DOHH2 (cell line): ENCODE measurements around the gene ATP11A.

ENCODE experiments used
- H3F3A ChIP-seq: fragments of 200-600 bp; sonication (generic), shearing (Covaris generic); 2 replicates; pipeline ENCODE4 v1.6.0; 2016; ENCODE audit warnings: antibody characterized with exemption, mild to moderate bottlenecking; ENCODE audit not compliant: control insufficient read depth, insufficient read depth
- H3K27ac ChIP-seq: fragments of 200-600 bp; sonication (generic); 2 replicates; pipeline ENCODE4 v1.5.1; 2014; ENCODE audit warnings: low read depth, mild to moderate bottlenecking, low read length, moderate library complexity
- H3K27me3 ChIP-seq: fragments of 200-600 bp; sonication (generic); 2 replicates; pipeline ENCODE4 v1.6.1; 2014; ENCODE audit warnings: mild to moderate bottlenecking, low read length, mixed read lengths; ENCODE audit not compliant: control insufficient read depth
- H3K36me3 ChIP-seq: fragments of 200-600 bp; sonication (generic); 2 replicates; pipeline ENCODE4 v1.6.1; 2014; ENCODE audit warnings: mild to moderate bottlenecking, low read length, moderate library complexity, mixed read lengths; ENCODE audit not compliant: control insufficient read depth
- H3K4me1 ChIP-seq: fragments of 200-600 bp; sonication (generic); 2 replicates; pipeline ENCODE4 v1.6.1; 2014; ENCODE audit warnings: mild to moderate bottlenecking, low read length, mixed read lengths; ENCODE audit not compliant: control insufficient read depth
- H3K4me2 ChIP-seq: fragments of 200-600 bp; sonication (generic); 2 replicates; pipeline ENCODE4 v1.6.0; 2014; ENCODE audit warnings: mild to moderate bottlenecking, low read length, moderate library complexity
- H3K4me3 ChIP-seq: fragments of 200-600 bp; sonication (generic); 2 replicates; pipeline ENCODE4 v1.5.1; 2014; ENCODE audit warnings: mild to moderate bottlenecking, low read length, mixed read lengths
- H3K79me2 ChIP-seq: fragments of 200-600 bp; sonication (generic); 2 replicates; pipeline ENCODE4 v1.6.1; 2014; ENCODE audit warnings: mild to moderate bottlenecking, low read length, mixed read lengths; ENCODE audit not compliant: control insufficient read depth
- H3K9me2 ChIP-seq: fragments of 200-600 bp; sonication (generic); replicated peaks from 2 replicates; pipeline ENCODE4 v1.6.1; 2014; ENCODE audit warnings: mild to moderate bottlenecking, low read length, mixed read lengths; ENCODE audit not compliant: control insufficient read depth
- H3K9me3 ChIP-seq: fragments of 200-600 bp; sonication (generic); 2 replicates; pipeline ENCODE4 v1.6.1; 2014; ENCODE audit warnings: antibody characterized with exemption, low read length, mixed read lengths; ENCODE audit not compliant: control insufficient read depth, insufficient read depth
- H4K20me1 ChIP-seq: fragments of 200-600 bp; sonication (generic); 2 replicates; pipeline ENCODE4 v1.6.0; 2014; ENCODE audit warnings: low read depth, mild to moderate bottlenecking, antibody characterized with exemption, low read length, moderate library complexity; ENCODE audit not compliant: control insufficient read depth, insufficient read depth
- EZH2phosphoT487 ChIP-seq: fragments of 200-600 bp; sonication (generic); IDR thresholded peaks from 2 replicates; pipeline ENCODE4 v1.6.1; 2017; ENCODE audit warnings: borderline replicate concordance, mild to moderate bottlenecking, antibody characterized with exemption, low read length, moderate library complexity, mixed read lengths
- TF ChIP-seq, protein P1 (sequence below): fragments of 200-600 bp; sonication (generic); IDR thresholded peaks from one replicate; pipeline ENCODE4 v1.5.1; 2014; ENCODE audit warnings: antibody characterized with exemption, mild to moderate bottlenecking, low read depth, low read length; ENCODE audit not compliant: poor library complexity, severe bottlenecking

The ATP11A gene

DNA sequence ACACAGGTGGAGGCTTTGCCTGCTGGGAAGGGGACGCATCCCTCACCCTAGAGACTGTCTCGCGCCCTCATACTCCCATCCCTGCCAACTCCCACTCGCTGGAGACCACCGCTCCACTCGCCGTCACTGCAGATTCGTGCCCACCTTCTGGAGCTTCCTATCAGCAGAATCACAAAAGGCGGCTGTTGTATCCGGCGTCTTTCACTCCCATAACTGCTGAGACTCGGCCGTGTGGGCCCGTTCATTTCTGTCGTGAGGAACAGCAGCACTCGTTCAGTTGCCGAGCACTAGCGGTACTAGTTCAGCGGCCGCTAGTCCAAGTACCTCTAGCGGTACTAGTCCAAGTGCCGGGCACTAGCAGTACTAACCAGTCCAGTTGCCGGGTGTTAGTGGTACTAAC lies 154.6 kb downstream of the ATP11A start:
- H3K36me3 ChIP-seq, result peaks cover 4% of the 10 kb centered on the region; the same call in 1 of the 2 replicates
- H4K20me1 ChIP-seq, result no peaks in the 10 kb centered on the region
- TF ChIP-seq, protein P1, sequence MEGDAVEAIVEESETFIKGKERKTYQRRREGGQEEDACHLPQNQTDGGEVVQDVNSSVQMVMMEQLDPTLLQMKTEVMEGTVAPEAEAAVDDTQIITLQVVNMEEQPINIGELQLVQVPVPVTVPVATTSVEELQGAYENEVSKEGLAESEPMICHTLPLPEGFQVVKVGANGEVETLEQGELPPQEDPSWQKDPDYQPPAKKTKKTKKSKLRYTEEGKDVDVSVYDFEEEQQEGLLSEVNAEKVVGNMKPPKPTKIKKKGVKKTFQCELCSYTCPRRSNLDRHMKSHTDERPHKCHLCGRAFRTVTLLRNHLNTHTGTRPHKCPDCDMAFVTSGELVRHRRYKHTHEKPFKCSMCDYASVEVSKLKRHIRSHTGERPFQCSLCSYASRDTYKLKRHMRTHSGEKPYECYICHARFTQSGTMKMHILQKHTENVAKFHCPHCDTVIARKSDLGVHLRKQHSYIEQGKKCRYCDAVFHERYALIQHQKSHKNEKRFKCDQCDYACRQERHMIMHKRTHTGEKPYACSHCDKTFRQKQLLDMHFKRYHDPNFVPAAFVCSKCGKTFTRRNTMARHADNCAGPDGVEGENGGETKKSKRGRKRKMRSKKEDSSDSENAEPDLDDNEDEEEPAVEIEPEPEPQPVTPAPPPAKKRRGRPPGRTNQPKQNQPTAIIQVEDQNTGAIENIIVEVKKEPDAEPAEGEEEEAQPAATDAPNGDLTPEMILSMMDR, result no peak
- TF ChIP-seq EZH2phosphoT487, result no peak

DNA sequence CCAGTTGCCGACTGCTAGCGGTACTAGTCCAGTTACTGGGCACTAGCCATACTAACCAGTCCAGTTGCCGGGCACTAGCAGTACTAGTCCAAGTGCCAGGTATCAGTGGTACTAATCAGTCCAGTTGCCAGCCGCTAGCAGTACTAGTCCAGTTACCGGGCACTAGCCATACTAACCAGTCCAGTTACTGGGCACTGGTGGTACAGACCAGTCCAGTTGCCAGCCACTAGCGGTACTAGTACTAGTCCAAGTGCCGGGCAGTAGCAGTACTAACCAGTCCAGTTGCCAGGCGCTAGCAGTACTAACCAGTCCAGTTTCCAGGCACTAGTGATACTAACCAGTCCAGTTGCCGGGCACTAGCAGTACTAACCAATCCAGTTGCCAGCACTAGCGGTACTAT lies 155.0 kb downstream of the ATP11A start:
- Histone ChIP-seq H3K9me2 (no peaks in the 10 kb centered on the region), H3K4me1 (peaks cover 10% of the 10 kb centered on the region), H3K4me3 (no peak overlapping the region), H4K20me1 (no peaks in the 10 kb centered on the region), H3K27ac (no peak overlapping the region), H3K9me3 (no peaks in the 10 kb centered on the region), H3K79me2 (no peaks in the 10 kb centered on the region), H3K36me3 (peaks cover 4% of the 10 kb centered on the region; the same call in 1 of the 2 replicates), H3K4me2 (no peak overlapping the region), H3F3A (no peaks in the 10 kb centered on the region), H3K27me3 (no peaks in the 10 kb centered on the region)
- TF ChIP-seq, protein P1, result no peak
- no peak for TF ChIP-seq EZH2phosphoT487

More for the DNA sequence above, 154.6 kb downstream of the ATP11A start:
- Histone ChIP-seq H3K4me2 (no peak overlapping the region), H3K4me1 (peaks cover 5% of the 10 kb centered on the region), H3K27ac (no peak overlapping the region), H3F3A (no peaks in the 10 kb centered on the region), H3K79me2 (no peaks in the 10 kb centered on the region), H3K9me3 (no peaks in the 10 kb centered on the region), H3K9me2 (no peaks in the 10 kb centered on the region), H3K27me3 (no peaks in the 10 kb centered on the region), H3K4me3 (no peak overlapping the region)

DNA sequence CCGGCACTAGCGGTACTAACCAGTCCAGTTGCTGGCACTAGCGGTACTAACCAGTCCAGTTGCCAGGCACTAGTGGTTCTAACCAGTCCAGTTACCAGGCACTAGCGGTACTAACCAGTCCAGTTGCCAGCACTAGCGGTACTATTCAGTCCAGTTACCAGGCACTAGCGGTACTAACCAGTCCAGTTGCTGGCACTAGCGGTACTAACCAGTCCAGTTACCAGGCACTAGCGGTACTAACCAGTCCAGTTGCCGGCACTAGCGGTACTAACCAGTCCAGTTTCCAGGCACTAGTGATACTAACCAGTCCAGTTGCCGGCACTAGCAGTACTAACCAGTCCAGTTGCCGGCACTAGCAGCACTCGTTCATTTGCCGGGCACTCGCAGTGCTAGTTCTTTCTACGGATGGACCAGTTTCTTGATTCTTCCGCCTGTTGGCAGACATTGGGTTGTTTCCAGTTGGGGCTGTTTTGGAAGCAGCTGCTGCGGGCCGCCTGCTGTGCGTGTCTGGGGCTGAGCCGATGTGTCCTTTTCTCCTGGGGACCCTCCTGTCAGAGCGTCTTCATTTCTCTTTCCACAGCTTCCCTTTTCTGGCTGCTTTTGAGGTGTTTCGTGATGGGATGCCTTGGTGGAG lies 155.8 kb downstream of the ATP11A start:
- H3K4me2 ChIP-seq, result no peak overlapping the region
- H3K9me3 ChIP-seq, result no peaks in the 10 kb centered on the region
- H3K36me3 ChIP-seq, result peaks cover 4% of the 10 kb centered on the region; the same call in 1 of the 2 replicates
- H3K27ac ChIP-seq, result no peak overlapping the region
- H3K4me3 ChIP-seq, result no peak overlapping the region
- H3F3A ChIP-seq, result no peaks in the 10 kb centered on the region
- peaks cover 11% of the 10 kb centered on the region for H3K4me1 ChIP-seq
- no peaks in the 10 kb centered on the region for H4K20me1 ChIP-seq
- no peaks in the 10 kb centered on the region for H3K79me2 ChIP-seq
- no peaks in the 10 kb centered on the region for H3K27me3 ChIP-seq
- no peaks in the 10 kb centered on the region for H3K9me2 ChIP-seq
- no peak for TF ChIP-seq EZH2phosphoT487

DNA sequence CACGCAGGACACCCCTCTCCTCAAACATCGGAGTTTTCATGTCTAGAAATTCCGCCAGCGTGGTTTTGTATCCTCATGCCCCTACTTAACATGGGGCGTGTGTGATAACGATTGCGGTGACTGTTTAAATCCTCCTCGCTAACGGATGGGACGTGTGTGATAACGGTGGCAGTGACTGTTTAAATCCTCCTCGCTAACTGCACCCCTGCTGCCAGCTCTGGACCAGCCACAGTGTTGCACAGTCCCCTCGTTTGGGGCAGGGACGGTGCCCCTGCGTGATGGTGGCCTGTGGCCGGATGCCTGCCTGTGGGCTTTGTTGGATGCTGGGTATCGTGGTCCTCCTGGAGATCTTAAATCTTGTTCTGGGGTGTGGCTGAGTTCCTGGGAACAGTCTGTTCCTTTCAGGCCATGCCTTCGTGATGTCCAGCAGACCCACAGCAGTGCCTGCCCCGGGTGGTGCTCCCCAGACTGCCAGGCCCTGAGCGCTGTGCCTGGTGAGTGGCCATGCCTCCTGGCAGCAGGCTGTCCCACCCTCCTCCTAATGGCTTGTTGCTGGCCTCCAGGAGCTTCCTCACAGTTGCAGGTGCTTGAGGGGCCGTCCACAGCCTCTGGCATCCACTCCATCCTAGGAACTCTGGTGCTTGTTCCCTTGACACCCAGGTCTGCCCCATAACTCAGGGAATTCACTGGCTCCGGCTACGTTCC lies 156.7 kb downstream of the ATP11A start:
- no peaks in the 10 kb centered on the region for H3K27me3 ChIP-seq
- H3K4me1 ChIP-seq, result peaks cover 11% of the 10 kb centered on the region
- no peak overlapping the region for H3K4me3 ChIP-seq
- no peak overlapping the region for H3K4me2 ChIP-seq
- no peak overlapping the region for H3K27ac ChIP-seq
- TF ChIP-seq EZH2phosphoT487, result no peak
- TF ChIP-seq, protein P1, result no peak
- H3K36me3 ChIP-seq, result peaks cover 4% of the 10 kb centered on the region; the same call in 1 of the 2 replicates
- H3K79me2 ChIP-seq, result no peaks in the 10 kb centered on the region
- no peaks in the 10 kb centered on the region for H4K20me1 ChIP-seq
- H3F3A ChIP-seq, result no peaks in the 10 kb centered on the region
- H3K9me2 ChIP-seq, result no peaks in the 10 kb centered on the region
- H3K9me3 ChIP-seq, result no peaks in the 10 kb centered on the region
